Skeletal muscle tissue (tissue), 4 donors: ENCODE data around the gene PLPPR3. TPM values are rescaled to one million over a fixed set of nuclear protein-coding genes. Genes with fewer than 3 reads are reported as not detected.

Experiments used
- H3K27ac ChIP-seq: one replicate; pipeline ENCODE4 v1.7.0; 2013; ENCODE audit warnings: mild to moderate bottlenecking, low read depth, low read length, inconsistent platforms
- H3K27me3 ChIP-seq, 3 donors: one replicate each; pipeline ENCODE4 v1.7.0; 2013; ENCODE audit warnings: low read length in 3 of 3; ENCODE audit not compliant: control insufficient read depth in 3 of 3, insufficient read depth in 3 of 3
- H3K36me3 ChIP-seq, 3 donors: one replicate each; pipeline ENCODE4 v1.7.0; 2013; ENCODE audit warnings: low read length in 3 of 3; ENCODE audit not compliant: control insufficient read depth in 3 of 3, insufficient read depth in 3 of 3
- H3K4me1 ChIP-seq, 3 donors: one replicate each; pipeline ENCODE4 v1.7.0; 2013; ENCODE audit warnings: low read length in 3 of 3, mild to moderate bottlenecking in 3 of 3; ENCODE audit not compliant: control insufficient read depth in 3 of 3, insufficient read depth in 3 of 3
- H3K4me3 ChIP-seq, 3 donors: one replicate each; pipeline ENCODE4 v1.7.0; 2013; ENCODE audit warnings: low read length in 3 of 3
- H3K9ac ChIP-seq, 3 donors: one replicate each; pipeline ENCODE4 v1.7.0; 2013; ENCODE audit warnings: low read length in 3 of 3, mild to moderate bottlenecking in 3 of 3, moderate library complexity in 2 of 3, low read depth in 1 of 3
- H3K9me3 ChIP-seq, 3 donors: one replicate each; pipeline ENCODE4 v1.7.0; 2013; ENCODE audit warnings: low read length in 3 of 3; ENCODE audit not compliant: control insufficient read depth in 3 of 3
- total RNA-seq: library from RNA; depleted of rRNA; stranded (reverse); fragments of >200 nt; gene quantifications from one replicate; pipeline ENCODE4 v1.2.3, GENCODE V29; 2014
- donor health status: Osteomylitis.

Gene PLPPR3
- total RNA-seq, 1 donor from 2014 or later: 0.52 TPM

DNA sequence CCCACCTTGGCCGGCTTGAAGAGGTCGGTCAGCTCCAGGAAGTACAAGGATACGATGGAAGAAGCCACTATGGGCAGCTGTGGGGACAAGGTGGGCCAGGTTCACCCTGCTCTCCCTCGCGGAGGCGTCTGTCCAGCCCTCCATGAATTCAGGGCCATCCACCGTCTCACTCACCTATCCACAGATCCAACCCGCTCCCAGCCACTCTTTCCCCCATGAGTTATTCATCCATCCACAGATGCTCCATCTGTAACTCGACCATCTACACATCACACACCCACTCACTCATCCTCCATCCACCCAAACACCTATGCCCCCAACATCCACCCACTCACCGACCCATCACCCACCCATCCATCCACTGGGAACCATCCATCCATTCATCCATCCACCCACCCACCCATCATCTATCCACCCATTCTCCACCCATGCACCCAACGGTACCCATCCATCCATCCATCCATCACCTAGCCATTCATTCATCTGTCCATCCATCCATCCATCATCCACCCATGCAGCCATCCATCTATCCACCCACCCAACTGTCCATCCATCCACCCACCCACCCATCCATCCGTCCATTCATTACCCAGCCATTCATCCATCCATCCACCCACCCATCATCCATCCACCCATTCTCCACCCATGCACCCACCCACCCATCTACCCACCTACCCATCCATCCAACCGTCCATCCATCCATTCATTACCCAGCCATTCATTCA, 5.8 kb downstream of the PLPPR3 start:
- Histone ChIP-seq H3K36me3 (peaks cover 6 to 12% (median 6%) of the 10 kb centered on the region in 3 donors), H3K27ac (no peak overlapping the region), H3K9ac (no peak overlapping the region), H3K4me1 (no peaks in the 10 kb centered on the region), H3K4me3 (no peak overlapping the region), H3K9me3 (no peaks in the 10 kb centered on the region), H3K27me3 (no peaks in the 10 kb centered on the region)

DNA sequence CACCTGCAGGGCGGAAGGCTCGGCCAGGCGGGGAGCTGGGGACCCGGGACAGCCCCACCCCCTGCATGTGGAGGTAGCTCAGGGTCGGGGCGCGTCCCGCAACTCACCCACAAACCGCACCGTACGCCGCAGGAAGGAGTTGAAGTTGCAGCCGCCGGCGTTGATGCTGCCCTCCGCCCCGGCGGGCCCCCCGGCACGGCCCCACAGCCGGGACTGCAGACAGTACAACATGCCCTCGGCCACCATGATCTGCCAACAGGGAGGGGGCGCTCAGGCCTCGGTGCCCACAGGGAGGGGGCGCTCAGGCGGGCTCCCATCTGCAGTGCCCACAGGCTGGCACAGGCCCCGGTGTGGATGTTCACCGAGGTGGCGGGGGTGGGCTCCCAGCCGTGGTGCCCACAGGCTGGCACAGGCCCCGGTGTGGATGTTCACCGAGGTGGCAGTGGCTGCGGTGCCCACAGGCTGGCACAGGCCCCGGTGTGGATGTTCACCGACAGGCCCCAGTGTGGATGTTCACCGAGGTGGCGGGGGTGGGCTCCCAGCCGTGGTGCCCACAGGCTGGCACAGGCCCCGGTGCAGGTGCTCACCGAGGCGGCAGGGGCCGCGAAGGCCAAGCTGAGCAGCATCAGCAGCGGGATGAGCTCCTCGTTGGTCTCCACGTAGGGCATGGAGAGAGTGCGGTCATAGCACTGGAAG, 6.5 kb downstream of the PLPPR3 start:
- no peaks in the 10 kb centered on the region for H3K27me3 ChIP-seq
- peaks cover 12 to 19% (median 13%) of the 10 kb centered on the region in 3 donors for H3K36me3 ChIP-seq
- no peaks in the 10 kb centered on the region for H3K4me1 ChIP-seq

GRCh38 chr19:814152-815078, 7.3 kb downstream of the PLPPR3 start:
- Histone ChIP-seq H3K36me3 (peaks cover 18 to 27% (median 21%) of the 10 kb centered on the region in 3 donors), H3K27ac (no peak overlapping the region), H3K9me3 (no peaks in the 10 kb centered on the region), H3K4me1 (no peaks in the 10 kb centered on the region), H3K4me3 (no peak overlapping the region), H3K9ac (no peak overlapping the region), H3K27me3 (no peaks in the 10 kb centered on the region)

More for the DNA sequence above, 6.5 kb downstream of the PLPPR3 start:
- Histone ChIP-seq H3K4me3 (no peak overlapping the region), H3K9ac (no peak overlapping the region), H3K27ac (no peak overlapping the region), H3K9me3 (no peaks in the 10 kb centered on the region)

DNA sequence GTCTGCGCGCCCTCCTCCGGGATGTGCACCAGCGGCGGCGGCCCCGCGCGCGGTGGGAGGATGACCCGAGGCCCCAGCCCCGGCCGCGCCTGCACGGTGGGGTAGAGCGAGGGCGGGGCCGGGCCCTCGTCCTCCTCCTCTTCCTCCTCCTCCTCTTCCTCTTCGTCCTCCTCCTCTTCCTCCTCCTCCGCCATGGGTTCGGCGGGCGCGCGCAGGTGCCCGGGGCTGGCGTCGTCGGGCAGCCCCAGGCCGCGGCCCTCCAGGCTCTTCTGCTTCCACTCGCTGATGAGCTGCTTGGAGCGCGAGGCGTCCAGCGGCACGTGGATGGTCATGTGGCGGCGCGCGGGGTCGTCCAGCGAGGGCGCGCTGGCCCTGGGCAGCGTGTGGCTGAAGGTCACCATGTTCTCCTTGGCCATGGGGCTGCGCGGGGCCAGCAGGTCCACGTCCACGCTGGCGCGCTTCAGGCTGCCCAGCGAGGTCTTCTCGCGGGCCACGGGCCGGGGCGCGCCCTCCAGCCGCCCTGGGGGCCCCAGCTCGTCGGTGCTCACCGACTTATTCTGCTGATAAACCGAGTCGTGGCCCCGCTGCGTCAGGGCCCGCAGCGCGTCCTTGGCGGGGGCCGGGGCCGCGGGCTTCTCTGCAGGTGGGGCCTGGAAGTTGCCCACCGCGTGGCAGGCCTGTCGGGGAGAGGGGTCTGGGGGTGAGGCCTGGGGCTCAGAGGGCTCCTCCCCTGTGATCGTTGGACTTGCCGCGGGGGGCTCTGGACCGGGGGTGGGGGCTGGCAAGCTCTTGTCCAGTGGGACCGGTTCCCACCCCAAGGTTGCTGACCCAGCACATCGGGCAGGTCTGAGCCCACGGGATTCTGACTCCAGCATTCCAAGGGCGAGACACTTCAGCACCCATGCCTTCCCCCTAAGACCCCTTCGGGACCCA, 8.3 kb downstream of the PLPPR3 start:
- Histone ChIP-seq H3K9ac (no peak overlapping the region), H3K27me3 (no peaks in the 10 kb centered on the region), H3K36me3 (peaks cover 22 to 31% (median 25%) of the 10 kb centered on the region in 3 donors), H3K9me3 (no peaks in the 10 kb centered on the region), H3K4me1 (no peaks in the 10 kb centered on the region), H3K27ac (no peak overlapping the region), H3K4me3 (no peak overlapping the region)

DNA sequence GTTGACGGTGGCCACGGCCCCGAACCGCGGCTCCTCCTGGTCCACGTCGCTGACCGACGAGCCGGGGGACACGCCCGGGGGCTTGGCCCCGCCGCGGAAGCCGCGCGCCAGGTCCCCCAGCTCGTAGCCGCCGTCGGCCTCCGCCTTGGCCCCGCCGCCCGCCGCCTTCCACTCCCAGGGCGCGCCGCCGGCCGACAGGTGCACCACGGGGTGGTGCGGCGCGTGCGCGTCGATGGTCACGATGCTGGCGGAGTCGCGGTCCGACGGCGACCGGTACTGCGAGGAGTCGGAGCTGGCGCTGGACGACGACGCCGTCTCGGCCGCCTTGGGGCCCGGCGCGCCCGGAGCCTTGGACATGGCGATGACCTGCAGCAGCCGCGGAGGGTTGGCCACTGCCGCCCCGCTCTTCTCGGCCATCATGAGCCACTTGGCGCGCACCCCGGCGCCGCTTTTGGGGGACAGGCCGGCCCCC, 9.0 kb downstream of the PLPPR3 start:
- Histone ChIP-seq H3K27ac (no peak overlapping the region), H3K9me3 (no peaks in the 10 kb centered on the region), H3K36me3 (peaks cover 27 to 36% (median 30%) of the 10 kb centered on the region in 3 donors), H3K9ac (no peak overlapping the region), H3K4me3 (no peak overlapping the region), H3K27me3 (no peaks in the 10 kb centered on the region), H3K4me1 (no peaks in the 10 kb centered on the region)

- Histone ChIP-seq H3K4me1 (no peaks in the 10 kb centered on the region), H3K9me3 (no peaks in the 10 kb centered on the region), H3K9ac (no peak overlapping the region), H3K36me3 (peaks cover 32 to 41% (median 35%) of the 10 kb centered on the region in 3 donors), H3K27me3 (no peaks in the 10 kb centered on the region), H3K4me3 (no peak overlapping the region), H3K27ac (no peak overlapping the region)
Measured at GRCh38 chr19:812049-812746, 9.6 kb downstream of the PLPPR3 start.

DNA sequence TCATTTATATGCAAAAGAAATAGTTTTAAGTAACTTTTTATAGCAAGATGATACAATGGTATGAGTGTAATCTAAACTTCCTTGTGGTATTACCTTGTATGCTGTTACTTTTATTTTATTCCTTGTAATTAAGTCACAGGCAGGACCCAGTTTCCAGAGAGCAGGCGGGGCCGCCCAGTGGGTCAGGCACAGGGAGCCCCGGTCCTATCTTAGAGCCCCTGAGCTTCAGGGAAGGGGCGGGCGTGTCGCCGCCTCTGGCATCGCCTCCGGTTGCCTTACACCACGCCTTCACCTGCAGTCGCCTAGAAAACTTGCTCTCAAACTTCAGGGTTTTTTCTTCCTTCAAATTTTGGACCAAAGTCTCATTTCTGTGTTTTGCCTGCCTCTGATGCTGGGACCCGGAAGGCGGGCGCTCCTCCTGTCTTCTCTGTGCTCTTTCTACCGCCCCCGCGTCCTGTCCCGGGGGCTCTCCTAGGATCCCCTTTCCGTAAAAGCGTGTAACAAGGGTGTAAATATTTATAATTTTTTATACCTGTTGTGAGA, 10.2 kb downstream of the PLPPR3 start:
- no peaks in the 10 kb centered on the region for H3K4me1 ChIP-seq
- no peak overlapping the region for H3K9ac ChIP-seq
- H3K4me3 ChIP-seq: no peak overlapping the region
- H3K27me3 ChIP-seq: no peaks in the 10 kb centered on the region
- H3K27ac ChIP-seq: no peak overlapping the region
- H3K36me3 ChIP-seq: peaks cover 39 to 47% (median 41%) of the 10 kb centered on the region in 3 donors
- H3K9me3 ChIP-seq: no peaks in the 10 kb centered on the region

DNA sequence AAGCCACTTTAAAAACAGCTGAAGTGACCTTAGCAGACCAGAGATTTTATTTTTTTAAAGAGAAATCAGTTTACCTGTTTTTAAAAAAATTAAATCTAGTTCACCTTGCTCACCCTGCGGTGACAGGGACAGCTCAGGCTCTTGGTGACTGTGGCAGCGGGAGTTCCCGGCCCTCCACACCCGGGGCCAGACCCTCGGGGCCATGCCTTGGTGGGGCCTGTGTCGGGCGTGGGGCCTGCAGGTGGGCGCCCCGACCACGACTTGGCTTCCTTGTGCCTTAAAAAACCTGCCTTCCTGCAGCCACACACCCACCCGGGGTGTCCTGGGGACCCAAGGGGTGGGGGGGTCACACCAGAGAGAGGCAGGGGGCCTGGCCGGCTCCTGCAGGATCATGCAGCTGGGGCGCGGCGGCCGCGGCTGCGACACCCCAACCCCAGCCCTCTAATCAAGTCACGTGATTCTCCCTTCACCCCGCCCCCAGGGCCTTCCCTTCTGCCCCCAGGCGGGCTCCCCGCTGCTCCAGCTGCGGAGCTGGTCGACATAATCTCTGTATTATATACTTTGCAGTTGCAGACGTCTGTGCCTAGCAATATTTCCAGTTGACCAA, 10.8 kb downstream of the PLPPR3 start:
- Histone ChIP-seq H3K4me1 (no peaks in the 10 kb centered on the region), H3K9me3 (no peaks in the 10 kb centered on the region), H3K27ac (no peak overlapping the region), H3K4me3 (no peak overlapping the region), H3K36me3 (peaks cover 42 to 49% (median 44%) of the 10 kb centered on the region in 3 donors), H3K9ac (no peak overlapping the region), H3K27me3 (no peaks in the 10 kb centered on the region)
